ENCODE results near the gene ENO2.

Gene ENO2

DNA sequence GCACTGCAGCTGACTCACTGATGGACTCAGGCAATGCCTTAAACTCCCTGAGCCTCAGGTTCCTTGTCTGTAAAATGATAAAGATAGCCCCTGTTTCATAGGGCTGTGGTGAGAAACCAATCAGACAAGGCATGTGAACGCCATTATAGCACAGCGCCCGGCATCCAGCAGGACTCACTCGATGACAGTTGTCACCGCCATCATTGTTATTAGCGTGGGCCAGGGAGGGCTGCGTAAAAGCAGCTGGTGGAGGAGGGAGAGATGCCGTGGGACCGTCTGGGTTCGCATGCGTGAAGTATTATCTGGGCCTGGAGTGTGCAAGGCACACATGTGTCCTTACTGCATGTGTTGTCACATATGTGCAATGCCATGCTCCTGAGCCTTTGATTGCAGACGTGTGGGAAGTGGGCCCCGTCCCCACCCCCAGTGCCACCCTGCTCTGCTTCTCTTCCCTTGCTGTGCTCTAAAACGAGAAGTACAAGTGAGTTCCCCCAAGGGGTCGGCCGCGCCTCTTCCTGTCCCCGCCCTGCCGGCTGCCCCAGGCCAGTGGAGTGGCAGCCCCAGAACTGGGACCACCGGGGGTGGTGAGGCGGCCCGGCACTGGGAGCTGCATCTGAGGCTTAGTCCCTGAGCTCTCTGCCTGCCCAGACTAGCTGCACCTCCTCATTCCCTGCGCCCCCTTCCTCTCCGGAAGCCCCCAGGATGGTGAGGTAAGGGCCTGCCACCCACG is 36.6 kb downstream of the ENO2 start, which contains the start of gene PTPN6:
PTPN6 (plus strand) TSS at position 546 of the 730 bp plus-strand sequence; CDS start at position 703, 157 bp downstream.
- DNase-seq, result no peak

DNA sequence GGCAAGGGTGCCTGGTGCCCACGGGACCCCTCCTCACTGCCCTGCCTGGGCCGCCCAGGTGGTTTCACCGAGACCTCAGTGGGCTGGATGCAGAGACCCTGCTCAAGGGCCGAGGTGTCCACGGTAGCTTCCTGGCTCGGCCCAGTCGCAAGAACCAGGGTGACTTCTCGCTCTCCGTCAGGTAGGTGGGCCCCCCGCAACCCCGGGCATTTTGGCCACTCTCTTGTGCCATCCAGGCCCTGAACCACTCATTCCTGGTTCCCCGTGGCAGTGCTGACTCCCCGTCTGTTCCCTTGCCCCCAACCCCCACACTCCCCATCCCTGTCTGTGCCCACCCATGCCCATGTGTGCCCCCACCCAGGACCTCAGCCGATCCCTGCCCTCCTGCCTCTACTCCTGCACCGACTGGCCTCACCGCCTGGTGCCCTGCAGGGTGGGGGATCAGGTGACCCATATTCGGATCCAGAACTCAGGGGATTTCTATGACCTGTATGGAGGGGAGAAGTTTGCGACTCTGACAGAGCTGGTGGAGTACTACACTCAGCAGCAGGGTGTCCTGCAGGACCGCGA is 37.3 kb downstream of the ENO2 start:
- DNase-seq, result no peak

DNA sequence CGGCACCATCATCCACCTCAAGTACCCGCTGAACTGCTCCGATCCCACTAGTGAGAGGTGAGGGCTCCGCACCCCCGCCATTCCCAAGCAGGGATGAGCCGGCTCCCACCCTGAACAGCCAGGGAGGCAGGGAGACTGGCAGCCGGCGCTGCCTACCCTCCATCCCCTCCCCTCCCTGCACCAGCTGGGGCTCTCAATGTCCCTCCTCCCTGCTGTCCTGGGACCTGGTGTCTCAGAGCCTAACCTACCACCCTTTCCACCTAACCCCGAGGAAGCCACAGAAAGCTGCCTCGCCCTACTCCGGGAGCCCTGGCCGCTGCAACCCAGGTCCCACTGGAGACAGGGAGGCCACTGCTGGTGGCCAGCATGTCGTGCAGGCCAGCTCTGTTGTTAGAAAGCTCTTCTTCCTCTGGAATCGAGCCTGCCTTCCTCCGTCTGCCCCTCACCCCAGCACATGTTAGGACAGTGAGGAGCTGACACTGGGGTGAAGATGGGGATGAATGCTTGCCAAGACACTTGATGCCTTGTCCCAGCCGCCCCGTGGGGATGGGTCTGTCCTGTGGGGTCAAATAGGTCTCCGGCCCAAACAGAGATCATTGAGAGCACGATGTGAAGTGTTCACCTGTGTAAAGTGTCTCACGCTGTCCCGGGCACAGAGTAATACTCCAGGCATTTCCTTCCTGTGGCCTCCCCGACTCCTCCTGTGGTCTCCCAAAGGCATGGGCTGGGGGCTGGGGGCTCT is 37.9 kb downstream of the ENO2 start:
- DNase-seq, result no peak

DNA sequence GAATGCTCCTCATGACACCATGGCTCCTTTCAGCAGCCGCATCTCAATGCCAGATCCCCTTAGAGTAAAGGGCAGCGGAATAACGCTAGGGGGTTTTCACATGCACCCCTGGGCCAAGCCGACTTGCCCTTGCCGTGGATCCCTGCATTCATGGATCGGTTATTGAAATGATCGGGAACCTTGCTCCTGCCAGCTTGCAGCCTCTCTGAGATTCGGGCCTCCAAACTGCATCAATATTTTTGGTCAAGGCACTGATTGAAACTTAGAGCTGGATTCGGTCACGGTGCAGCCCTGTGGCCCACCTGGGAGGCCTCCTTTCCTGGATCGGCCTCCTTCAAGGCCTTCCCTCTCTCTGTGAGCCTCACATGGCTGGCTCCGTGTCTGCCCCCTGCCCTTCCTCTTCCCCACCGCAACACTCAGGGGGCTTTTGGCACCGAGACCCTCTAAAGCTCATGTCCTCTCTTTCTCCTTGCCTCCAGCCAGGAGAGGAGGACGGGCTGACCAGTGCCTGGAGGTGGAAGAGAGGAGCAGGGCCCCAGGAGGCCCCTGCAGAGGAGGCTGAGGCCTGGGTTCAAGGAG is 38.6 kb downstream of the ENO2 start:
- no peak for DNase-seq

DNA sequence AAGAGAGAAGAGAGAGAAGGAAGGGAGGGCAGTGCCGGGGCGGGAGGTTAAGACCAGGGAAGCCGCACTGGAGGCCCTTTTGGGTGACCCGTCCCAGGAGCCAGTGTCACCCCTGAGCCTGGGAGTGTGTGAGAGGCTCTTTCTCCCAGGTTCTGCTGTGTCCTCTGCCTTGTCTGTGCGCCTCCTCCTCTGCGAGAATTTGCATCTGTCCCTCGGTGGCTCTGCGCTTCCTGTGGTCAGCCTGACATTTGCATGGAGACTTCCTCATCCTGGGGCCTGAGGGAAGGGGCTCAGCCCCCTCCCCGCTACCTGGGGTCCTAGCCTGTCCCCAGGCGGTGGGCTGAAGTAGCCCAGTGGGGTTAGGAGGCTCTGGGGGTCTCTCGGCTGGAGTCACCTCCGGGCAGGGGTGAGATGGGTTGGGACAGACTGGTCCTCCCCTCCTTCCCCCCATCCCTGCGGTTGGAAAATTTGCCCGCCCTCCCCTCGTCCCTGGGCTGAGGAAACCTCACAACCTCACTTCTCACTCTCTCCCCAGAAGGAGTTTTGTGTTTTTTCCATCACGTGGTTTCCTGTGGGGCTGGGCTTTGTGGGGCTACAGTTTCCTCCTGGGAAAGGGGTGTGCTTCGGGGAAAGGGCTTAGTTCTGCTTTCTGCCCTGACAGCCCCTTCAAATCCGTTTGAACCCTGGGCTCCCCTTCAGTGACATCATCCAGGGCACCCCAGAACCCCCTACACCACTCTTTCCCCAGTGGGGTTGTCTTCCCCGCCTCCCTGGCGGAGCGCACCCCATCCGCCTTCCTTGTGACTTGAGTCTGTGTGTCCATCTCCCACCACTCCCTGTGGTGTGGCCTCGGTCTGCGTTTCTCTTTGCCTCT is 39.3 kb downstream of the ENO2 start:
- DNase-seq, result peak; percentile 65

DNA sequence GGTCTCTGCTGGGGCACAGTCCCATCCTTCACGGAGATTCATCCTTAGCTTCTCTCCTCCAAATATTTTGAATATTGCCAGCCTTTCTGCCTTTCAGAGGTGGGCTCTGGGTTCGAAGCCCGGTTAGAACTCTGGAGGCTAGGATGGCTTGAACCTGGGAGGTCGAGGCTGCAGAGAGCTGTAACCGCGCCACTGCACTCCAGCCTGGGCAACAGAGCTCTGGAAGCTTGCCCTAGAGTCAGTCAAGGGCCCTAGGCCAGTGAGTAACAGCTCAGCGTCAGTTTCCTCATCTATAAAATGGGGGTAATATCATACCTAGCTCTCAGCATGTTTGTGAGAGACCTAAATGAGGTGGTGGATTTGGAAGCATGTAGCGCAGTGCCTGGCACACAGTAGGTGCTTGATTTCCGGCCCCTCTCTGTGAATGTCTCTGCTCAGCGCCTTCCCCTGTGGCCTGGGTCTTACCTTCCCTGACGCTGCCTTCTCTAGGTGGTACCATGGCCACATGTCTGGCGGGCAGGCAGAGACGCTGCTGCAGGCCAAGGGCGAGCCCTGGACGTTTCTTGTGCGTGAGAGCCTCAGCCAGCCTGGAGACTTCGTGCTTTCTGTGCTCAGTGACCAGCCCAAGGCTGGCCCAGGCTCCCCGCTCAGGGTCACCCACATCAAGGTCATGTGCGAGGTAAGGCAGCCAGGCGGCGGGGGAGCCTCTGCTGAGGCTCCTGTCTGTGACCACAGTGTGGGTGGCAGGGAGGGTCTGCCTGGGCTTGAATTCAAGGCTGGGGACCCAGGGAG is 40.1 kb downstream of the ENO2 start:
- DNase-seq, result no peak

DNA sequence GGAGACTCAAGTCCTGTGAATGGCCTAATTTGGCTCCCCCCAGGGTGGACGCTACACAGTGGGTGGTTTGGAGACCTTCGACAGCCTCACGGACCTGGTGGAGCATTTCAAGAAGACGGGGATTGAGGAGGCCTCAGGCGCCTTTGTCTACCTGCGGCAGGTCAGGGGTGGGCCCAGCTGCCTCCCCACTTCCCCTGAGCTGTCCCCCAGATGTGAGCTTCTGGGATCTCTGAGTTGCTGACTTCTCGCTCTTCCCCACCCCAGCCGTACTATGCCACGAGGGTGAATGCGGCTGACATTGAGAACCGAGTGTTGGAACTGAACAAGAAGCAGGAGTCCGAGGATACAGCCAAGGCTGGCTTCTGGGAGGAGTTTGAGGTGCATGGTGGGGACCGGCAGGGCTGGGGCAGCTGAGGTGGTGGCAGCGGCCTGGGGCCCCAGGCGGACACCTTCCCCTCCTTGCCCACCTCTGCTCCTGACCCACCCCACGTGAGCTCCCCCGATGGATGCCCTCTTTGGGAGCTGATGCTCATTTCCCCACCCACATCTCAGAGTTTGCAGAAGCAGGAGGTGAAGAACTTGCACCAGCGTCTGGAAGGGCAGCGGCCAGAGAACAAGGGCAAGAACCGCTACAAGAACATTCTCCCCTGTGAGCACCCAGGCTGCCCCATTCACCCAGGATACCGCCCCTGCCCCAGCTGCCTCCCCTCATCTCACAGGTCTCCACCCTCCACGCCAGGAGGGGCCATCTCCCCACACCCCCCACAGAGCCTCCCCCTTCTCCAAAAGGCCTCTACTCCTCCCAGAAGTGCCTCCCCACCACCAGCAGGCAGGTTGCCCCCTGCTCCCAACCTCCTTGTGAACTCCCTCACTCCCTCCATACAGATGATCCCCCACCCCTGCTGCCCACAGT is 41.0 kb downstream of the ENO2 start:
- no peak for DNase-seq

DNA sequence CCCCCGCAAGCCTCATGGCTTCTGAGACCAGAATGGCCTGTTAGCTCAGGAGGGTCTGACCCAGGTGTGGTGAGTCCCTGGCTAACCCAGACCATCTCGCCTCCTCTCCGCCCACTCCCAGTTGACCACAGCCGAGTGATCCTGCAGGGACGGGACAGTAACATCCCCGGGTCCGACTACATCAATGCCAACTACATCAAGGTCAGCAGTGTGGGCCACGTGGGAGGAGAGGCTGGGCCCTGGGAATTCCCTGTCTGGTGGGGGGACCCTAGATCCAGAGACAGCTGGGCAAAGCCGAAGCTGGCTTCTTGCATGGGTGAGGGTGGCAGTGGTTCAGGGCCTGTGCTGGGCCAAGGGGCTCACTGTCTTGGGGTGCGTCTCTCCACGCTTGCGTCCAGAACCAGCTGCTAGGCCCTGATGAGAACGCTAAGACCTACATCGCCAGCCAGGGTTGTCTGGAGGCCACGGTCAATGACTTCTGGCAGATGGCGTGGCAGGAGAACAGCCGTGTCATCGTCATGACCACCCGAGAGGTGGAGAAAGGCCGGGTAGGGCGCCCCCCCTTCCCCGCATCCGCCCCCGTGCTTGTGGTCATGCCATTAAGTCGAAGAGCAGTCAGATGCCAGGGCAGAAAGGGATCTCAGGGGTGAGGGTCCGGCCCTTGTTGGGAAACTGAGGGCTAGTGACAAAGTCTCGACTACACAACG is 41.8 kb downstream of the ENO2 start:
- DNase-seq, result no peak

DNA sequence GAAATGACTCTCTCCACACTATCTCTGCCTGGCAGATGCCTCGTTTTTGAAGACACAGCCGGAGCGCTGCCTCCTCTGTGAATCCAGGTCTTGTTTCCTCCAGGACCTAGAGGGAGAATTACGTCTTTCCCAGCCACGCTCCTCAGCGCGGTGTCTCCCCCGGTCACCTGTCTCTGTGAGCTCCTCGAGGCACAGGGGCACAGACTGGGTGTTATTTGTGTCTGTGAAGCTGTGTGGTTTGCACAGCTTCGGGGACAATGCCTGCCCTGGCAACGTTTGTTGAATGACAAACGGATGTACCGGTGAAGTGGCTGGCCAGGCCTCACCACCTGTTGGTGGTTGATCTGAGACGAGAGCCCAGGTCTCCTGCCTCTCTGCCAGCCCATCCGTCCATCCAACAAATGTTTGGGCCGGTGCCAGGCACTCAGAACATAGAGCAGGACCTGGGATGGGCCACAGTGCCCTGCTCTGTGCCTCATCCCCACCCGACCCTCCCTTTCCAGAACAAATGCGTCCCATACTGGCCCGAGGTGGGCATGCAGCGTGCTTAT is 42.8 kb downstream of the ENO2 start:
- no peak for DNase-seq

DNA sequence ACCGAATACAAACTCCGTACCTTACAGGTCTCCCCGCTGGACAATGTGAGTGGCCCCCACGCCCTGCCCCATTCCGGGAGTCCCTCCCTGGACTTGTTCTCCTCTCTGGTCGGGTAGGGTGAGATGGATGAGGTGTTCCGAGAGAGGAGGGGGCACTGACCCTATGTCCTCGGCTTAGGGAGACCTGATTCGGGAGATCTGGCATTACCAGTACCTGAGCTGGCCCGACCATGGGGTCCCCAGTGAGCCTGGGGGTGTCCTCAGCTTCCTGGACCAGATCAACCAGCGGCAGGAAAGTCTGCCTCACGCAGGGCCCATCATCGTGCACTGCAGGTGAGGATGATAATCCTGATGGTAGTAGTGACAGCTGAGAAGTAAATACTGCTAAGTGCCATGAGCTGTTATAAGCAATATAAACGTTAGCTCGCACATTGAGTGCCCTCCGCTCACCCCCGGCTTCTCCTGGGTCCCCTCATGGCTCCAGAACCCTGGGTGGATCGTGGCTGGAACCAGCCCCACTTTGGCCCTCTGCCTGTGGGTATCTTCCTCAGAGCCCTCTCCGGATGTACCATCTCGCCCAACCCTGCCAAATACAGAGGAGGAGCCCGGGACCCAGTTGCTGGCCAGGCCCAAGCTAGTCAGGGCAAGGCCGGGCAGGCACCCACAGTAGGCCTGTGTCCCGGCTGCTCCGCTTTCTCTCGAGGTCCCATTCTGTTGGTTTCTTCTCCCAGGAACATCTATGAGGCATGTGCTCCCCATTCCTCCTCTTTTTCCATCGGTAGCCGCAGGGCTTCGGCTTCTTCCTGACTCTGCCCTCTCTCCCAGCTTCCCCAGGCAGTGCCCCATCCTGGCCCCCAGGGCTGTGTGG is 43.6 kb downstream of the ENO2 start:
- DNase-seq, result no peak

DNA sequence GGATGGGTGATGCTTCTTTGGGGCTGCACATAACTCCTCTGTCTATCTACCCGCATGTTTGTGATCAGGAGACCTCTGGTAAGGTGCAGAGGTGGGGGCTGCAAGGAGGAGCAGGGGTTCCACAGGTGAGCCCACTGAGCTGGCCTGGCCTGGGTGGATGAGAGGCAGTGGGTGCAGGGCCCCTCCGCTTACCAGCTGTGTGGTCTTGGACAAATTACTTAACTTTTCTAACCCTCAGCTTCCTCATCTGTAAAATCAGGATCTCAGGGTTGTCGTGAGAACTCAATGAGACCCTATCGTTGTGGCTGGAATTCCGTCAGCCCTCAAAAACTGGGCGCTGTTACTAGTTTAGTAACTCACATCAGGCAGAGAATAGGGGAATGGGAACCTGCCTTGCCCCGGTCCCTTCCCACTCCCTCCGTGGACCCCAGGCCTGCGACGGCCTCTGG is 44.3 kb downstream of the ENO2 start:
- no peak for DNase-seq

DNA sequence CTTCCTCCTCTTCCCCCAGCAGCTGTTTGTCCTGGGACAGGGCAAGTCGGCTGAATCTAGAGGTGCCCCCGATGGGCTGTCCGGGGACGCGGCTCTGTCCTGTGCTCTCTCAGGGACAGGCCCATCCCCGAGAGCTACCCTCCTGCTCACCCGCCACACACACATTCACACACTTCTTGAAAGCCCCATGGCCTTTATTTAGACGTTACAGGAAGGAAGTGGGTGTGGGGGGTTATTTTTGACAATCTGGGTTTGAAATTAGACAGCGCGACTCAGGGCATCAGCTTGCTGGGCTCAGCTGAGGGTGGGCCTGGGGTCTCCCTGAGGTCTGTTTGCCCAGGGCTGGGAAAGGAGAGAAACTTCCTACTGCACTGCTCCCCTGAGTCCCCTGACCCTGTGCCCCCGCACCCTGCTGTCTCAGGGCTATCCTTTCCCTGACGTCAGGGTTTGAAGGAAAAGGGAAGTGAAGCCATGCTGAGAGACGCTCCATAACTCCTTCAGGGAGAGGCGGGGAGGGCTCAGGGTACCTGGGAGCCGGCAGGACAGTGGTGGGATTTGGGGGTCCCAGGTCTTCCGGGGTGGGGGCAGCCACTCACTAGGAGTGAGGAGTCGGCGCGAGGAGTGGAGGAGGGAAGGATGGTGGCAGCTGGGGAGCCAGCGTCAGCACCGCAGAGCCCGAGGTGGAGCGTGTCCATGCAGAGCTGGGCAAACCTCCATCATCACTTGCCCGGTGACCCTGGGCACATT is 44.9 kb downstream of the ENO2 start:
- DNase-seq, result no peak

DNA sequence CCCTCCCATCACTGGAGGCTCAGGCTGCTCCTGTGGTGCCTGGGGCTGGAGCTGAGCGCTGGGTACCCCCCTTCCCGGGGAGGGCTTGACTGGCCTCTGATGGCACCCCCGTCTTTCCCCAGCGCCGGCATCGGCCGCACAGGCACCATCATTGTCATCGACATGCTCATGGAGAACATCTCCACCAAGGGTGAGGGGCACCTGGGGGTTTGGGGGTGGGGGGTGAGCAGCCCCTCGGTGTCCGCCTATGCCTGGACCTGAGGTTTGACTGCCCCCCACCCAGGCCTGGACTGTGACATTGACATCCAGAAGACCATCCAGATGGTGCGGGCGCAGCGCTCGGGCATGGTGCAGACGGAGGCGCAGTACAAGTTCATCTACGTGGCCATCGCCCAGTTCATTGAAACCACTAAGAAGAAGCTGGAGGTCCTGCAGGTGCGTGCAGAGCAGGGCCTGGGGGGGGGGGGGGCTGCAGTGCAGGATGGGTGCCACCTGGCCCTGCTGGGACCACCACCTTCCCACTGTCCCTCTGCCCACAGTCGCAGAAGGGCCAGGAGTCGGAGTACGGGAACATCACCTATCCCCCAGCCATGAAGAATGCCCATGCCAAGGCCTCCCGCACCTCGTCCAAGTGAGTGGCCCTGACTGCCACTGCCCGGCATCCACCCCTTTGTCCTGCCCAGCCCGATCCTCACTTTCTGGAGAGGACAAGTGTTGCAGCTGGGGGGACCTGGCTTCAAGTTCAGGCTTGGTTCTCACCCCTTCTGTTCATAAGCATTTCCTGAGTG is 45.6 kb downstream of the ENO2 start:
- no peak for DNase-seq

DNA sequence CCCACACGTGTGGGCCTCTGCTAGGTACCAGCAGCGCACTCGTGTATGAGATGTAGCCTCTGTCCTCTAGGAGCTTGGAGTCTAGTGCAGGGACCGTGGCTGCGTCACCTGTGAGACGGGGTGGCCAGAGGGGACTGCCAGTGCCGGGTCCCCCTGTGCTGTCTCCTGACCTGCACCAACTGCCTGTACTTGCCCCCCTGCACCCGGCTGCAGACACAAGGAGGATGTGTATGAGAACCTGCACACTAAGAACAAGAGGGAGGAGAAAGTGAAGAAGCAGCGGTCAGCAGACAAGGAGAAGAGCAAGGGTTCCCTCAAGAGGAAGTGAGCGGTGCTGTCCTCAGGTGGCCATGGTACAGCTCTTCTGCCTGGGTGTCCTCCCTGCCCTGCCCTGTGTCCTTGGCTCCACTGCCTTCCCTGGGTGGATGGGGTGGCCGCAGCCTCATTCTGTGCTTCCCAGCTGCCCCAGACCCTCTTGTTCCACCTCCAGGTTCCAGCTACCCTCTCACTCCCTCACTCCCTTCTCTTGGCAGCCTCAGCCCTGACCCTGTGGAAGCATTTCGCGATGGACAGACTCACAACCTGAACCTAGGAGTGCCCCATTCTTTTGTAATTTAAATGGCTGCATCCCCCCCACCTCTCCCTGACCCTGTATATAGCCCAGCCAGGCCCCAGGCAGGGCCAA is 46.4 kb downstream of the ENO2 start:
- peak; percentile 38 for DNase-seq

DNA sequence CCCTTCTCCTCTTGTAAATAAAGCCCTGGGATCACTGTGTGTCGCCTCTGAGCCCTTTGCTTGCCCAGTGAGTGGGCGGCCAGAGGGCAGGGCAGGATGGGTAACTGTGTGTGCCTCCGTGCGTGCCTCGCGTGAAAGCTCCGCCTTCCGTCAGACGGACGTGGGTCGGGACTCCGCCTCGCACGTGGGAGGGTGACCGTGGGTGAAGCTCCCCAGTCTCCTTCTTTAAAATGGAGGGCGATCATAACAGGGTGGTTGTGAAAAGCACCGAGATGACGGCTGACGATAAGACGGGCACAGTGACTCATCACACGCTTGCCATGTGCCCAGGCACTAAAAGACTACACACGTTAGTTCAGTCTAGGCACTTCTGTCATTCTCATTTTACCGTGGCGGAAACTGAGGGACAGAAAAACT is 46.9 kb downstream of the ENO2 start:
- DNase-seq, result no peak

DNA sequence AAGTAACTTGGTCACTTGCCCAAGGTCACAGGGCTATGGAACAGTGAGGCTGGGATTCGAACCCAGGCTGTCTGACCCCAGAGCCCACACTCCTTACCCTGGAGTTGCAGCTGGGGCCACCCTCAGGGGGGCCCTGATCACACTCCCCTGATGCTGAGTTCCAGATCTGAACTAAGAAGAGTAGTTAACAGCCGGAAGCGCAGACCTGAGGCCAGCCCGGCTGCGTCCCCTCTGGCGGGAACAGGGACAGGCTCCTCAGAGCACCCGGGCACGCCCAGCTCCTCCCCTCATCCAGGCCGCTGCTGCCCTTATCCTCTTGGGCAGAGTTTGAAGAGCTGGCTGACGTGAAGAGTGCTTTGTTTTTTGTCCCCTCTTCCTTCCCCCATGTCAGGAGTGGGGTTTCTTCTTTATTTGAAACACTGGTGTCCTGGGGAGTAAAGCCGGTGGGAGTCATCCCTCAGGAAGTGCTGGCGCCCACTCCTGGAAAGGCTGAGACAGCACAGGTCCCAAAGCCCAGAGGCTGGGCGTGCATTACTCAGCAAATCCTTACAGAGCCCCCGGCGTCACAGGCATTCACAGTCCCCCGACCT is 47.4 kb downstream of the ENO2 start:
- peak; percentile 89 for DNase-seq
